Stimulated activated CD4-positive, alpha-beta T cell treated with anti-CD3 and anti-CD28 coated beads, Interleukin-1b, Interleukin-23, amount 100 ng/mL, for 24 hours (primary cell): ENCODE data around the gene TBC1D3C.
"Not testable (repeated sequence)": the region's sequence is repeated elsewhere in the genome, so short reads cannot be mapped to it uniquely, and the experiment has no call there.

Source experiments
- DNase-seq, 4 experiments: peaks; one replicate each; pipeline ENCODE4 v3.0.0-alpha.2; 2020; ENCODE audit warnings: low read depth in 4 of 4, low spot score in 1 of 4

Gene TBC1D3C

DNA sequence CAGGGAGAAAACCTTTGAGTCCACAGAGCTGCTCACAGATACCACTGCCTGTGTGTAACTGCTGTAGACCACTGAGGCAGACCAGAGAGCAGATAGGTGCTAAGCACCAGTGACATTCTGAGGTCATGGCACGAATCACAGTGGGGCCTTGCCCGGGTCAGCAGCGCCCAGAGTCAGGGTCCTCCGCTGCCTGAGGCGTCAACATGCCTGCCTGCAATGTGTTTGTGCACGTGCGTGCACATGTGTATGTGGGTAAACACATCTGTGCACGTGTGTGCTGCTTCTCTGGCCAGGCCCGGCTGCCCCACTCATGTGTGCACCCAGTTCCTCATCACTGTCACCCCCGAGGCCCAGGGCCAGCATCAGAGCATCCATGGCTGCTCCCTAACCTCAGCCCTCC lies at the start of gene TBC1D3C:
Gene TBC1D3C, minus strand, starts transcription at position 101 of the 400 bp plus-strand sequence. CDS start 1,568 bp downstream, outside the sequence.
- not testable (repeated sequence) for DNase-seq

DNA sequence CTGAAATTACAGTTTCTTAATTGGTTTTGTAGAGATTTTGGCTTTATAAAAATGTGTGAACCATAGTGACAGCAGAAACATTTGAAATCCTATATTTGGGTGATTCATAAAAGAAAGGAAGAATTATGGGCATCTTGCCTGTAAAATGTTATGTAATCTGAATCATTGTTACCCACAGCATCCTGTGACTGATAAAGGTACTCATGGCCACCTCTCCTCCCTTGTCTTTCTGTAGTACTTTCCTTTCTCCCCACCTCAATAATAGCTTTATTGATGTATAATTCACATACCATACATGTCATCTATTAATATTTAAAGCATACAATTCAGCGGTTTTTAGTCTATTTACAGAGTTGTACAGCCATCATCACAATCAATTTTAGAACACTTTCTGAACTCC lies 30.8 kb upstream of the TBC1D3C start:
- not testable (repeated sequence) for DNase-seq

- DNase-seq: not testable (repeated sequence)
Observed at GRCh38 chr17:38094059-38094694, 25.7 kb upstream of the TBC1D3C start.

DNA sequence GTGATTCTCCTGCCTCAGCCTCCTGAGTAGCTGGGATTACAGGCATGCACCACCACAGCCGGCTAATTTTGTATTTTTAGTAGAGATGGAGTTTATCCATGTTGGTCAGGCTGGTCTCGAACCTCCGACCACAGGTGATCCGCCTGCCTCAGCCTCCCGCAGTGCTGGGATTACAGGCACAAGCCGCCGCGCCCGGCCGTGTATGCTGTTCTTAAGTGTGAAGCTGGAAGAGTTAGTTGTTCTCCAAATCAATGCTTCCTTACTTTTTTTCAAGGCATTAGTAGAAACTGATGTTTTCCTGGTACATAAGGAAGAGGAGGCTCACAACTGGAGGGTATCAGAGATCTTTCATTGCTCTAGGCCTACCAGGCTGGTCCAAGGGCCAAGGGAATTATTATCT lies 19.7 kb upstream of the TBC1D3C start:
- not testable (repeated sequence) for DNase-seq

DNA sequence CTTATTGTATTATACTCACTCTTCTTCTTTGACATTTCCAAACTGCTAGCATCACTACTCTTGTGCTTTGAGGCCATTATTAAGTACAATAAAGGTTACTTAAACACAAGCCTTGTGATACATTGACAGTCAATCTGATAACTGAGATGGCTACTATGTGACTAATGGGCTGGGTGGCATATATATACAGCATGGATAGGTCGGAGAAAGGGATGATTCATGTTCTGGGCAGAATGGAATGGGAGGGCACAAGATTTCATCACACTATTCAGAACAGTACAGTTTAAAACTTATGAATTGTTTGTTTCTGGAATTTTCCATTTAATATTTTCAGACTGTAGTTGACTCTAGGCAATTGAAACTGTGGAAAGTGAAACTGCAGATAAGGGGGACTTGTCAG lies 18.9 kb upstream of the TBC1D3C start:
- not testable (repeated sequence) for DNase-seq
